Measurements from ENCODE around the gene MTERF1.

The MTERF1 gene

DNA sequence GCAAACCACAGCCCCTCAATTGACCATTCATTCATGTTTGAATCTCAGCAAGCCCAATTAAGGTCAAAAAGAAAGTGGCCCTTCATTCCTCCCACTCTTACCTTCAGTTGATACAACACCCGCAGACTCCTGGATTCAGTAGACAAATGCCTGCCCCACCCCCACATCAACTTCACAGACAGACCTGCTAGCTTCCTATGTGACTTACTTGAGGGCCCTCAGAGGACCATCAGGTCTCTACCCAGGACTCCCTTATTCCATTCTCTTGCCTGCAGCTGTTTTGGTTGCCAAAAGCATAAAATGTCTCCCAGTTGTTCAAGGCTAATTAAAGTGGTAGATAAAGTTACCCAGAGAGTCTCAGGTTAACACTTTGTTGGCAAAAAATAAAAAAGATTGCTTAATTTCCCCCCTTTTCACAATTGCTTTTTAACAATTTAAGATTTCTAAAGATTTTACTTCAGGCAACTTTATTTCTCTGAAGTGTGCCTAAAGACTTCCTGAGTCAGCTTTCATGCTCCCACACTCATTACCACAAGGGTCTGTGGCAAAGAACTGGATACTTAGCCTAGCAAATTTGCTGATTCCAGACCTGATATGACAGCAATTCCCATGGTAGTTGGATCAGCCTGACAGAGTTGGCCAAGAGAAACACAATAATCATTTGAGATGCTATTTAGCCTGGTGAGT is 3.3 kb upstream of the MTERF1 start:
- no peak for DNase-seq (ENCODE audit: low read depth)
- TF ChIP-seq, protein P1, sequence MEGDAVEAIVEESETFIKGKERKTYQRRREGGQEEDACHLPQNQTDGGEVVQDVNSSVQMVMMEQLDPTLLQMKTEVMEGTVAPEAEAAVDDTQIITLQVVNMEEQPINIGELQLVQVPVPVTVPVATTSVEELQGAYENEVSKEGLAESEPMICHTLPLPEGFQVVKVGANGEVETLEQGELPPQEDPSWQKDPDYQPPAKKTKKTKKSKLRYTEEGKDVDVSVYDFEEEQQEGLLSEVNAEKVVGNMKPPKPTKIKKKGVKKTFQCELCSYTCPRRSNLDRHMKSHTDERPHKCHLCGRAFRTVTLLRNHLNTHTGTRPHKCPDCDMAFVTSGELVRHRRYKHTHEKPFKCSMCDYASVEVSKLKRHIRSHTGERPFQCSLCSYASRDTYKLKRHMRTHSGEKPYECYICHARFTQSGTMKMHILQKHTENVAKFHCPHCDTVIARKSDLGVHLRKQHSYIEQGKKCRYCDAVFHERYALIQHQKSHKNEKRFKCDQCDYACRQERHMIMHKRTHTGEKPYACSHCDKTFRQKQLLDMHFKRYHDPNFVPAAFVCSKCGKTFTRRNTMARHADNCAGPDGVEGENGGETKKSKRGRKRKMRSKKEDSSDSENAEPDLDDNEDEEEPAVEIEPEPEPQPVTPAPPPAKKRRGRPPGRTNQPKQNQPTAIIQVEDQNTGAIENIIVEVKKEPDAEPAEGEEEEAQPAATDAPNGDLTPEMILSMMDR (IDR thresholded peaks at IDR 0.05; ENCODE audit: insufficient read depth, low read depth, low read length, missing control alignments) = no peak
- no peak overlapping the region for H3K4me3 ChIP-seq (ENCODE audit: low read length)

DNA sequence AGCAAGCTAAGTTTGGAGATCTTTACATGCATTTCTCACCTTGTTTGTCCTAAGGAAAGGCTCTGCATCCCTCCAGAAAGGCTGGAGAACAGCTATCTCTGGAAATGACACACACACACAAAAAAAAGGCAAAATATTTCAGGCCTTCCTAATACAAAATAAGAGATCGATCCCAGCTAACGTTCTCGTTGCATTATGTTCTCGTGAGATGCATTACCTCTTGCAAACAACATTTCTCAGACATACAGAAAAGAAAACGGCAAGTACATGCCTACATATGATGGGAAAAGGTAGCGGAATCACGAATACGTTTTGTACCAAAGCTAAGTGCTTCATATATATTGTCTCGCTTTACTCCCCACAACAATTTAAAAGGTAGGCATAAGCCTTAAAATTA is 488 bp downstream of the MTERF1 start:
- peak overlapping the region; percentile 60 for H3K4me3 ChIP-seq (ENCODE audit: low read length)
- DNase-seq (ENCODE audit: low read depth) = peak; percentile 7
- TF ChIP-seq, protein P1 (IDR thresholded peaks at IDR 0.05; ENCODE audit: insufficient read depth, low read depth, low read length, missing control alignments) = no peak

DNA sequence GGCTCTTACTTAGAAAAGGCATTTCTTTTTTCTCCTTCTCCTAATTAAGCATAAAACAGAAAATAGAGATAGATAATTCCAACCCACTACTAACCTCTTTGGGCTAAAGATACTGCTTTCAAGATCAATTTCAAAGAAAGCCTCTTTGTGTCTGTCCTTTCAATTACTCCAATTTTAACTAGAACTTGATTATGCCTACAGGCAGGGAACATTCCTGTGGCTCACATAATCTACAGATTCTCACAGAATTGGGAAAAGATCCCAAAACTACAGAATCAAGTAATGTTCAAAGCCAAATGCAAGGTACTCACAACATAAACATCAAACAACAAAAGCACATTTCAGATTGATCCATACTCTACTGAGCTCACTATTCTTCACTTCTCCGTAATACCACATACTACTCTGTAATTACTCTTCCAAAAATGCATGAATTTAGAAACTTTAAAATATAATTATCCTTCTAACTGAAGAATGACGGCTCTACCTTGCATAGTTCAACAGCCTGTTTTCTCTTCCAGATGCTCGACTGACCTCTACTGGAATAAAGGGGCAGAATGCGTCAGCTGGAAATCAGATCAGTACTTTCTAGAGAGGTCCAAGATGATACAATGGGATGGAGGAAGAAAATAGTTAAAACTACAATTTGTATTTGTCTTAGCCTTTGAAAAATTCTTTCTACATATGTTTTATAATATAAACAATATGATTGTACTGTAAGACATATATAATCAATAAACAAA is 3.9 kb downstream of the MTERF1 start:
- no peak overlapping the region for H3K4me3 ChIP-seq (ENCODE audit: low read length)
- peak; percentile 57 for DNase-seq (ENCODE audit: low read depth)
- TF ChIP-seq, protein P1 (IDR thresholded peaks at IDR 0.05; ENCODE audit: insufficient read depth, low read depth, low read length, missing control alignments) = peak; percentile 77

DNA sequence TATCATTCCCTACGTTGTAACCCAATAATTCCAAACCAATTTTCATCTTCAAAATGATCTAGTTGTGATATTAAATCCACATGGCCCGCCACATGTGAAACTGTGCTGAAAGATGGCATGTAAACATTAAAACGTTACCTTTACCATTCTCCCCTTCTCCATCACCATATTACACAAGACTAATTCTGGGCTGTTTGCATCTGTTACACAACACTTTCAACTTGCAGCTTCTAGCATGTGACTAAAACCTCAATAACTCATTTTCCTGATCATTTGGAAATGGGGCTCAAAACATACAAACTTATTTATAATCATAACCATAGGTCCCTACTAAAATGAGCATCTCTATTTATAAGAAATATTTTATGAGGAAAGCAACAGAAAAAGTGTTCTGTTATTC is 4.7 kb downstream of the MTERF1 start:
- peak; percentile 22 for DNase-seq (ENCODE audit: low read depth)
- TF ChIP-seq, protein P1 (IDR thresholded peaks at IDR 0.05; ENCODE audit: insufficient read depth, low read depth, low read length, missing control alignments) = no peak
- H3K4me3 ChIP-seq (ENCODE audit: low read length) = no peak overlapping the region

DNA sequence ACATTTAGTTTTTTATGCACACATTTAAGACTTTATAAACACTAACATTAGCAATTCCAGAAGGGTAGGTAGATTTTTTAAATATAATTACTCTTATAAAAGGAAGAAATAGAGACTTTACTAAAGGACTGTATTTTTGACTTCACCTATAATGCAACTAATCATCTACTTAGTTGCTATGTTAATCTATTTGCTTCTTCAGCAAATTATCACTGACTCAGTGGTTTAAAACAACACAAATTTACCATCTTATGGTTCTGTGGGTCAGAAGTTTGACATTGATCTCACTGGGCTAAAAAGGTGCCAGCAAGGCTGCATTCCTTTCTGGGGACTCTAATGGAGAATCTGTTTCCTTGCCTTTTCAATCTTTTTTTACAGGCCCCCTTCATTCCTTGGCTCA is 7.6 kb downstream of the MTERF1 start:
- DNase-seq (ENCODE audit: low read depth) = no peak
- TF ChIP-seq, protein P1 (IDR thresholded peaks at IDR 0.05; ENCODE audit: insufficient read depth, low read depth, low read length, missing control alignments) = no peak
- H3K4me3 ChIP-seq (ENCODE audit: low read length) = no peak overlapping the region

GRCh38 chr7:91872069-91872468 is 8.4 kb downstream of the MTERF1 start:
- TF ChIP-seq, protein P1 (IDR thresholded peaks at IDR 0.05; ENCODE audit: insufficient read depth, low read depth, low read length, missing control alignments) = no peak
- H3K4me3 ChIP-seq (ENCODE audit: low read length) = no peak overlapping the region
- no peak for DNase-seq (ENCODE audit: low read depth)
